Astrocyte (in vitro differentiated cells and primary cell): Measurements from ENCODE around the gene FBXO31. TPM values are rescaled to one million over a fixed set of nuclear protein-coding genes. Genes with fewer than 3 reads are reported as not detected.
A peak's percentile ranks its signal among the peaks of the same experiment; 100 is the strongest.
"Not testable (repeated sequence)": the region's sequence is repeated elsewhere in the genome, so short reads cannot be mapped to it uniquely, and the experiment has no call there.

Experiments
- DNase-seq: peaks from one replicate; pipeline ENCODE4 v3.0.0-alpha.2; 2010; ENCODE audit warnings: low read depth
- FAIRE-seq: peaks from 2 replicates; lab custom pipeline; 2011; peaks lifted over from hg19 to GRCh38; lab: Jason Lieb, UNC
- H2AFZ ChIP-seq: 2 replicates; pipeline ENCODE4 v1.6.0; 2012; ENCODE audit warnings: low read depth, low read length, inconsistent platforms
- H3K27ac ChIP-seq: 2 replicates; pipeline ENCODE4 v1.5.1; 2011; ENCODE audit warnings: low read depth, low read length, inconsistent platforms
- H3K27me3 ChIP-seq: 2 replicates; pipeline ENCODE4 v1.6.0; 2011; ENCODE audit warnings: low read length, inconsistent platforms; ENCODE audit not compliant: insufficient read depth
- H3K36me3 ChIP-seq: 2 replicates; pipeline ENCODE4 v1.5.1; 2011; ENCODE audit warnings: low read length, inconsistent platforms; ENCODE audit not compliant: insufficient read depth
- H3K4me1 ChIP-seq: 2 replicates; pipeline ENCODE4 v1.5.1; 2011; ENCODE audit warnings: low read length, inconsistent platforms; ENCODE audit not compliant: insufficient read depth
- H3K4me2 ChIP-seq: 2 replicates; pipeline ENCODE4 v1.6.0; 2012; ENCODE audit warnings: low read length, inconsistent platforms
- H3K4me3 ChIP-seq: 2 replicates; pipeline ENCODE4 v1.5.1; 2011; ENCODE audit warnings: low read depth, mild to moderate bottlenecking, low read length, inconsistent platforms; ENCODE audit not compliant: insufficient read depth
- H3K79me2 ChIP-seq: 2 replicates; pipeline ENCODE4 v1.6.0; 2012; ENCODE audit warnings: mild to moderate bottlenecking, low read length, inconsistent platforms; ENCODE audit not compliant: insufficient read depth
- H3K9ac ChIP-seq: 2 replicates; pipeline ENCODE4 v1.6.0; 2012; ENCODE audit warnings: mild to moderate bottlenecking, low read length, inconsistent platforms
- H3K9me3 ChIP-seq: 2 replicates; pipeline ENCODE4 v1.5.1; 2012; ENCODE audit warnings: low read depth, mild to moderate bottlenecking, low read length, inconsistent platforms; ENCODE audit not compliant: insufficient read depth
- H4K20me1 ChIP-seq: 2 replicates; pipeline ENCODE4 v1.6.0; 2012; ENCODE audit warnings: low read length, inconsistent platforms; ENCODE audit not compliant: insufficient read depth
- H3K27ac Mint-ChIP-seq: one replicate; pipeline ENCODE4 v1.8.0; 2021; ENCODE audit warnings: mild to moderate bottlenecking, mixed read lengths; ENCODE audit not compliant: unreplicated experiment
- H3K27me3 Mint-ChIP-seq: one replicate; pipeline ENCODE4 v1.8.0; 2021; ENCODE audit warnings: low read depth, mixed read lengths; ENCODE audit not compliant: unreplicated experiment
- H3K36me3 Mint-ChIP-seq: one replicate; pipeline ENCODE4 v1.8.0; 2021; ENCODE audit warnings: low read depth, mixed read lengths; ENCODE audit not compliant: unreplicated experiment
- H3K4me1 Mint-ChIP-seq: one replicate; pipeline ENCODE4 v1.8.0; 2021; ENCODE audit warnings: low read depth, mixed read lengths; ENCODE audit not compliant: unreplicated experiment
- H3K4me3 Mint-ChIP-seq: one replicate; pipeline ENCODE4 v1.8.0; 2021; ENCODE audit warnings: mild to moderate bottlenecking, moderate library complexity, mixed read lengths; ENCODE audit not compliant: unreplicated experiment
- H3K9me3 Mint-ChIP-seq: one replicate; pipeline ENCODE4 v1.8.0; 2021; ENCODE audit warnings: mild to moderate bottlenecking, mixed read lengths; ENCODE audit not compliant: unreplicated experiment
- EZH2 ChIP-seq: IDR thresholded peaks from 2 replicates; pipeline ENCODE4 v1.6.1; 2012; ENCODE audit warnings: mild to moderate bottlenecking, low read length, inconsistent platforms; ENCODE audit not compliant: insufficient read depth
- total RNA-seq: library from RNA; stranded (reverse); gene quantifications from 2 replicates; pipeline ENCODE4 v1.2.1, GENCODE V29; 2021
- TF ChIP-seq, protein P1 (sequence below): IDR thresholded peaks from 2 replicates; pipeline ENCODE4 v1.5.1; 2011; ENCODE audit warnings: low read depth, mild to moderate bottlenecking, inconsistent platforms, low read length, moderate library complexity; ENCODE audit not compliant: insufficient read depth

The FBXO31 gene
- total RNA-seq, 1 donor from 2014 or later = 34.9 TPM

DNA sequence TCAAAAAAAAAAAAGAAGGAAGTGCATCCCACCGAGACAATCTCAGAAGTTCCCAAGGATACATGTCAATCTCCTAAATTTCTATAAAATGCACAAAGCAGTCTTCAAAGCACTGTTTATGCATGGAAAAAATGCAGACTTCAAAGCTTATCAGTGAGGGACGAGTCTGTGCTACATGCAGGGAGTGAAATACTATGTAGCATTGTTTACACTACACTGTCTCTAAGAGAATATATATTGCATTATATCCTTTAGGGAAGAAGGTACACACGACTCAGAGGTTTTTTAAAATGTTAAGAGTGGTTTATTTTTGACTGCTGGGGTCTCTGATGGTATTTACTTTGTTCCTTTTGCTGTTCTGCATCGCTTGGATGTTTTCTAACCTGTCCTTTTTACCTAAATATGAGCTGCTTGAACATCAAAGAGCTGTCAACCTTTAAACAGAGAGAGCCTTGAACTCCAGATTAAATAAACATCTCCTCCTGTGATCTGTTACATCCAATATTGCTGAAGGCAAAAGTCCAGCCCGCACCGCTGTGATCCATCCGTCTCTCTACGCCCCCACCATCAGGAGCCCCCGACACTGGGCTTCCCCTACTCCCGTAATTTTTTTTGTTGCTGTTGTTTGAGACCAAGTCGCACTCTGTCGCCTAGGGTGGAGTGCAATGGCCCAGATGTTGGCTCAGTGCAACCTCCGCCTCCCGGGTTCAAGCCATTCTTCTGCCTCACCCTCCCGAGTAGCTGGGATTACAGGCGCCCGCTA is 1.4 kb downstream of the FBXO31 start:
- TF ChIP-seq, protein P1, sequence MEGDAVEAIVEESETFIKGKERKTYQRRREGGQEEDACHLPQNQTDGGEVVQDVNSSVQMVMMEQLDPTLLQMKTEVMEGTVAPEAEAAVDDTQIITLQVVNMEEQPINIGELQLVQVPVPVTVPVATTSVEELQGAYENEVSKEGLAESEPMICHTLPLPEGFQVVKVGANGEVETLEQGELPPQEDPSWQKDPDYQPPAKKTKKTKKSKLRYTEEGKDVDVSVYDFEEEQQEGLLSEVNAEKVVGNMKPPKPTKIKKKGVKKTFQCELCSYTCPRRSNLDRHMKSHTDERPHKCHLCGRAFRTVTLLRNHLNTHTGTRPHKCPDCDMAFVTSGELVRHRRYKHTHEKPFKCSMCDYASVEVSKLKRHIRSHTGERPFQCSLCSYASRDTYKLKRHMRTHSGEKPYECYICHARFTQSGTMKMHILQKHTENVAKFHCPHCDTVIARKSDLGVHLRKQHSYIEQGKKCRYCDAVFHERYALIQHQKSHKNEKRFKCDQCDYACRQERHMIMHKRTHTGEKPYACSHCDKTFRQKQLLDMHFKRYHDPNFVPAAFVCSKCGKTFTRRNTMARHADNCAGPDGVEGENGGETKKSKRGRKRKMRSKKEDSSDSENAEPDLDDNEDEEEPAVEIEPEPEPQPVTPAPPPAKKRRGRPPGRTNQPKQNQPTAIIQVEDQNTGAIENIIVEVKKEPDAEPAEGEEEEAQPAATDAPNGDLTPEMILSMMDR = no peak
- peak overlapping the region; percentile 69 for H3K27ac Mint-ChIP-seq
- H3K27me3 Mint-ChIP-seq = no peaks in the 10 kb centered on the region
- H3K9ac ChIP-seq = peak overlapping the region; percentile 85
- no peaks in the 10 kb centered on the region for H3K27me3 ChIP-seq
- peak overlapping the region; percentile 96 for H3K4me2 ChIP-seq
- no peak overlapping the region for H3K27ac ChIP-seq
- H3K4me3 ChIP-seq = peak overlapping the region; percentile 70
- no peak for DNase-seq
- no peaks in the 10 kb centered on the region for H3K9me3 ChIP-seq
- no peaks in the 10 kb centered on the region for H3K36me3 ChIP-seq
- H3K4me3 Mint-ChIP-seq = peak overlapping the region; percentile 87
- peaks cover 56% of the 10 kb centered on the region for H3K79me2 ChIP-seq
- peaks cover 4% of the 10 kb centered on the region for H3K36me3 Mint-ChIP-seq
- H4K20me1 ChIP-seq = peaks cover 44% of the 10 kb centered on the region
- no peaks in the 10 kb centered on the region for H3K9me3 Mint-ChIP-seq
- H3K4me1 Mint-ChIP-seq = peaks cover 26% of the 10 kb centered on the region
- no peak for FAIRE-seq
- no peak overlapping the region for H2AFZ ChIP-seq
- H3K4me1 ChIP-seq = peaks cover 25% of the 10 kb centered on the region

DNA sequence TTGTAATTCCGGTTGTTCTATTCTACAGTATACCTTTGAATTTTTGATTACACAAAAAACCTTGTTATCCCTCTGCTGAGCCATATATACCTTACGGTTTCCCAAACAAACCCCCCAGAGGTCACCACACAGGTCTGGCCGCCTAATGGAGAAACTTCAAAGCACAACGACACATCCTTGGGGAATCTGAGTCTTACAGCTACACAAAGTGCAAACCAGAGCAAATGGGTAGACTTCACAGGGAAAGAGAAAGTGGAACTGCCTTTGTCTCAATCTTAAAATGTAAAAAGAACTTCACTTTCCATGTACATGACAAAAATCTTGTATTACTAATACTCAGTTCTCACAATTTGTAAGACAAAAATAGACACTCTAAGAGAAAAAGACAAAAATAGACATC is 2.7 kb downstream of the FBXO31 start:
- Mint-ChIP-seq H3K36me3 (peaks cover 6% of the 10 kb centered on the region), H3K4me3 (peak overlapping the region; percentile 87), H3K4me1 (peaks cover 29% of the 10 kb centered on the region), H3K27me3 (no peaks in the 10 kb centered on the region), H3K27ac (peak overlapping the region; percentile 89), H3K9me3 (no peaks in the 10 kb centered on the region)
- FAIRE-seq = no peak
- H3K79me2 ChIP-seq = peaks cover 69% of the 10 kb centered on the region
- peaks cover 30% of the 10 kb centered on the region for H3K4me1 ChIP-seq
- H2AFZ ChIP-seq = no peak overlapping the region
- peak overlapping the region; percentile 36 for H3K9ac ChIP-seq
- H3K36me3 ChIP-seq = no peaks in the 10 kb centered on the region
- no peaks in the 10 kb centered on the region for H3K9me3 ChIP-seq
- no peak overlapping the region for H3K27ac ChIP-seq
- H3K4me3 ChIP-seq = peak overlapping the region; percentile 43
- no peak for DNase-seq
- H4K20me1 ChIP-seq = peaks cover 56% of the 10 kb centered on the region
- H3K4me2 ChIP-seq = peak overlapping the region; percentile 96
- TF ChIP-seq, protein P1 = peak; percentile 11
- TF ChIP-seq EZH2 = no peak
- H3K27me3 ChIP-seq = no peaks in the 10 kb centered on the region

DNA sequence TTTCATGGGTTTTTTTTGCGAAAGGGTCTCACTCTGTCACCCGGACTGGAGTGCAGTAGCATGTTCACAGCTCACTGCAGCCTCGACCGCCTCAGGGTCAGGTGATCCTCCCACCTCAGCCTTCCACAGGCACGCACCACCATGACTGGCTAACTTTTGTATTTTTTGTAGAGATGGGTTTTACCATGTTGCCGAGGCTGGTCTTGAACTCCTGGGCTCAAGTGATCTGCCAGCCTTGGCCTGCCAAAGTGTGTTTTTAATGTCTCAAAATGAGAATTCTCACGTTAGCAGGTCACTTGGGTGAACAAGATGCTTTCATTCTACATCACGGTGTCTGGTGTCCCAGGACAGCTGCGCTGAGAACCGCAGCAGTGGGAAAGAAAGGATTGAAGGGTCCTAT is 3.2 kb downstream of the FBXO31 start:
- Histone ChIP-seq H3K27ac (no peak overlapping the region), H3K4me2 (peak overlapping the region; percentile 96), H3K4me1 (peaks cover 35% of the 10 kb centered on the region), H2AFZ (no peak overlapping the region), H3K9me3 (no peaks in the 10 kb centered on the region), H3K27me3 (no peaks in the 10 kb centered on the region), H3K4me3 (no peak overlapping the region), H4K20me1 (peaks cover 61% of the 10 kb centered on the region), H3K9ac (peak overlapping the region; percentile 36), H3K79me2 (peaks cover 74% of the 10 kb centered on the region), H3K36me3 (no peaks in the 10 kb centered on the region)
- H3K4me1 Mint-ChIP-seq = peaks cover 34% of the 10 kb centered on the region
- H3K27ac Mint-ChIP-seq = peak overlapping the region; percentile 89
- H3K9me3 Mint-ChIP-seq = no peaks in the 10 kb centered on the region
- no peak overlapping the region for H3K4me3 Mint-ChIP-seq
- FAIRE-seq = no peak
- DNase-seq = no peak
- peaks cover 8% of the 10 kb centered on the region for H3K36me3 Mint-ChIP-seq
- H3K27me3 Mint-ChIP-seq = no peaks in the 10 kb centered on the region
- TF ChIP-seq, protein P1 = no peak
- TF ChIP-seq EZH2 = no peak

DNA sequence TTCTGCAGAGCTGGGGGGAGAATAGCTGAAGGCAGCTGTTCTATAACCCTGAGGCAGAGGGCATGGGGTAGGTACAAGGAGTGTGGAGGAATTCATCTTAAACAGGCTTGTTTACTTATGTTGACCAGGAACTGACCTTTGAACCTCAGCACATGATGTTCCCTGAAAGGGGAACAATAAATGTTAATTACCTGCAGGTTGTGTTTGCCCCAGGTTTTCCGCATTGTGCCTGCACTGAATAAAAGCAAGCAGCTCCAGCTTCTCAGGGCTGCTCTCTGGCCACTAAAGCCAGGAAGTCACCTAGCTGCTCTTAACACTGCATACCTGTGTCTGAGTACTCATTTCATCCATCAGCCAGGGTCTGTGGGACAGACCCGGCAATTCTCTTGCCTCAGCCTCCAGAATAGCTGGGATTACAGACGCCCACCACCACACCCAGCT is 4.2 kb downstream of the FBXO31 start:
- DNase-seq, H3K9me3 Mint-ChIP-seq, H3K36me3 ChIP-seq, H3K9ac ChIP-seq, H2AFZ ChIP-seq, H3K36me3 Mint-ChIP-seq, H3K27me3 Mint-ChIP-seq, H3K4me2 ChIP-seq, H3K4me3 ChIP-seq, H3K27ac Mint-ChIP-seq, H3K9me3 ChIP-seq, FAIRE-seq, H3K27me3 ChIP-seq, H3K27ac ChIP-seq: not testable (repeated sequence)
- H4K20me1 ChIP-seq = peaks cover 70% of the 10 kb centered on the region
- Mint-ChIP-seq H3K4me3 (peak overlapping the region; percentile 34), H3K4me1 (peaks cover 34% of the 10 kb centered on the region)
- peaks cover 83% of the 10 kb centered on the region for H3K79me2 ChIP-seq
- H3K4me1 ChIP-seq = peaks cover 34% of the 10 kb centered on the region
